HEK293T (cell line): ENCODE data around the gene ATG7.
"Not testable (repeated sequence)": the region's sequence is repeated elsewhere in the genome, so short reads cannot be mapped to it uniquely, and the experiment has no call there.

ENCODE experiments used
- CTCF ChIA-PET: fragments of 350-600 bp; formaldehyde crosslinking; extraction: SDS; loops from one replicate; lab custom pipeline; 2021; ENCODE audit warnings: antibody characterized with exemption, inconsistent platforms; lab: Yijun Ruan, JAX
- POLR2A ChIA-PET: fragments of 350-600 bp; formaldehyde crosslinking; extraction: SDS; loops from one replicate; lab custom pipeline; 2020; ENCODE audit warnings: antibody characterized with exemption, inconsistent platforms; lab: Yijun Ruan, JAX
- DNase-seq: peaks from one replicate; pipeline ENCODE4 v3.0.0; 2012; ENCODE audit warnings: mixed read lengths; ENCODE audit errors: extremely low spot score
- ARNT ChIP-seq: fragments of 450-650 bp; IDR thresholded peaks from 2 replicates; pipeline ENCODE4 v1.6.1; 2017; ENCODE audit warnings: mild to moderate bottlenecking
- BHLHE40 ChIP-seq: fragments of 450-650 bp; IDR thresholded peaks from 2 replicates; pipeline ENCODE4 v1.6.1; 2016; ENCODE audit warnings: mild to moderate bottlenecking, moderate library complexity, borderline replicate concordance
- CTBP1 ChIP-seq: fragments of 450-650 bp; IDR thresholded peaks from 2 replicates; pipeline ENCODE4 v1.6.1; 2016; ENCODE audit warnings: borderline replicate concordance
- ELF4 ChIP-seq: fragments of 450-650 bp; IDR thresholded peaks from 2 replicates; pipeline ENCODE4 v1.6.1; 2017; ENCODE audit warnings: antibody characterized with exemption
- FOXA1 ChIP-seq: fragments of 450-650 bp; IDR thresholded peaks from 2 replicates; pipeline ENCODE4 v1.6.1; 2016; ENCODE audit warnings: mild to moderate bottlenecking
- FOXK2 ChIP-seq: fragments of 450-650 bp; IDR thresholded peaks from 2 replicates; pipeline ENCODE4 v1.6.1; 2016; ENCODE audit warnings: mild to moderate bottlenecking
- FOXM1 ChIP-seq: fragments of 450-650 bp; IDR thresholded peaks from 2 replicates; pipeline ENCODE4 v1.6.1; 2017; ENCODE audit warnings: mild to moderate bottlenecking, borderline replicate concordance
- HDGF ChIP-seq: fragments of 450-650 bp; IDR thresholded peaks from 2 replicates; pipeline ENCODE4 v1.6.1; 2017; ENCODE audit warnings: antibody characterized with exemption, borderline replicate concordance
- L3MBTL2 ChIP-seq: fragments of 450-650 bp; conservative IDR thresholded peaks from 2 replicates; pipeline ENCODE4 v1.6.1; 2016; ENCODE audit warnings: mild to moderate bottlenecking
- LEF1 ChIP-seq: fragments of 450-650 bp; IDR thresholded peaks from 2 replicates; pipeline ENCODE4 v1.6.1; 2017; ENCODE audit warnings: mild to moderate bottlenecking, borderline replicate concordance
- NFRKB ChIP-seq: fragments of 450-650 bp; IDR thresholded peaks from 2 replicates; pipeline ENCODE4 v1.6.1; 2016; ENCODE audit warnings: mild to moderate bottlenecking, moderate library complexity
- PKNOX1 ChIP-seq: fragments of 450-650 bp; IDR thresholded peaks from 2 replicates; pipeline ENCODE4 v1.6.1; 2016
- SP1 ChIP-seq: fragments of 450-650 bp; IDR thresholded peaks from 2 replicates; pipeline ENCODE4 v1.6.1; 2017
- SUZ12 ChIP-seq: fragments of 450-650 bp; IDR thresholded peaks from 2 replicates; pipeline ENCODE4 v1.6.1; 2016; ENCODE audit warnings: mild to moderate bottlenecking
- TARDBP ChIP-seq: fragments of 450-650 bp; IDR thresholded peaks from 2 replicates; pipeline ENCODE4 v1.6.1; 2016
- ZNF384 ChIP-seq: fragments of 450-650 bp; IDR thresholded peaks from 2 replicates; pipeline ENCODE4 v1.6.1; 2016

ATG7 gene

GRCh38 chr3:11482021-11482420, 209.8 kb downstream of the ATG7 start:
- TF ChIP-seq SP1 (no peak), CTBP1 (no peak), L3MBTL2 (no peak), SUZ12 (no peak), PKNOX1 (no peak), FOXK2 (no peak), NFRKB (no peak), ARNT (no peak), FOXM1 (no peak), LEF1 (no peak), FOXA1 (no peak), BHLHE40 (no peak), ELF4 (no peak), ZNF384 (no peak), TARDBP (no peak), HDGF (no peak)
- ChIA-PET POLR2A (no interaction called here), CTCF (no interaction called here)
- DNase-seq: no peak

GRCh38 chr3:11488356-11488755, 216.2 kb downstream of the ATG7 start:
- CTCF ChIA-PET, POLR2A ChIA-PET: not testable (repeated sequence)

GRCh38 chr3:11494131-11494916, 222.1 kb downstream of the ATG7 start:
- DNase-seq: no peak
- POLR2A ChIA-PET: no interaction called here
- TF ChIP-seq ELF4 (no peak), PKNOX1 (no peak), FOXK2 (no peak), ZNF384 (no peak), FOXM1 (no peak), ARNT (no peak), SP1 (no peak), SUZ12 (no peak), LEF1 (no peak), L3MBTL2 (no peak), NFRKB (no peak), CTBP1 (no peak)
- CTCF ChIA-PET: no interaction called here

More at GRCh38 chr3:11488356-11488755, 216.2 kb downstream of the ATG7 start:
- not testable (repeated sequence) for DNase-seq

GRCh38 chr3:11495948-11496557, 223.9 kb downstream of the ATG7 start:
- ChIA-PET POLR2A (no interaction called here), CTCF (no interaction called here)
- DNase-seq: no peak
- TF ChIP-seq ELF4: no peak
- TF ChIP-seq SUZ12: no peak
- no peak for TF ChIP-seq NFRKB
- no peak for TF ChIP-seq LEF1
- no peak for TF ChIP-seq PKNOX1
- TF ChIP-seq SP1: no peak

- ChIA-PET POLR2A (no interaction called here), CTCF (no interaction called here)
- no peak for TF ChIP-seq CTBP1
- no peak for TF ChIP-seq ELF4
- TF ChIP-seq FOXM1: no peak
- no peak for TF ChIP-seq FOXK2
- TF ChIP-seq LEF1: no peak
- no peak for TF ChIP-seq SUZ12
- TF ChIP-seq ZNF384: no peak
- TF ChIP-seq NFRKB: no peak
- TF ChIP-seq TARDBP: no peak
- TF ChIP-seq HDGF: no peak
- TF ChIP-seq SP1: no peak
- TF ChIP-seq FOXA1: no peak
- TF ChIP-seq BHLHE40: no peak
- no peak for TF ChIP-seq ARNT
- no peak for DNase-seq
Measured at GRCh38 chr3:11498177-11498576, 226.0 kb downstream of the ATG7 start.

GRCh38 chr3:11498646-11499045, 226.4 kb downstream of the ATG7 start:
- TF ChIP-seq CTBP1 (no peak), SUZ12 (no peak), L3MBTL2 (no peak), FOXA1 (no peak), ZNF384 (no peak), HDGF (no peak), ARNT (no peak), NFRKB (no peak), TARDBP (no peak)
- no peak for DNase-seq
- POLR2A ChIA-PET: no interaction called here
- CTCF ChIA-PET: no interaction called here
